ENCODE results near the gene CORO6. TPM values are rescaled to one million over a fixed set of nuclear protein-coding genes. Genes with fewer than 3 reads are reported as not detected.

CORO6 gene
- 10 to 100 TPM in 1 of 4 donors, 1 to 10 TPM in 3; 2.0 to 39.9 (median 6.5) TPM for total RNA-seq

DNA sequence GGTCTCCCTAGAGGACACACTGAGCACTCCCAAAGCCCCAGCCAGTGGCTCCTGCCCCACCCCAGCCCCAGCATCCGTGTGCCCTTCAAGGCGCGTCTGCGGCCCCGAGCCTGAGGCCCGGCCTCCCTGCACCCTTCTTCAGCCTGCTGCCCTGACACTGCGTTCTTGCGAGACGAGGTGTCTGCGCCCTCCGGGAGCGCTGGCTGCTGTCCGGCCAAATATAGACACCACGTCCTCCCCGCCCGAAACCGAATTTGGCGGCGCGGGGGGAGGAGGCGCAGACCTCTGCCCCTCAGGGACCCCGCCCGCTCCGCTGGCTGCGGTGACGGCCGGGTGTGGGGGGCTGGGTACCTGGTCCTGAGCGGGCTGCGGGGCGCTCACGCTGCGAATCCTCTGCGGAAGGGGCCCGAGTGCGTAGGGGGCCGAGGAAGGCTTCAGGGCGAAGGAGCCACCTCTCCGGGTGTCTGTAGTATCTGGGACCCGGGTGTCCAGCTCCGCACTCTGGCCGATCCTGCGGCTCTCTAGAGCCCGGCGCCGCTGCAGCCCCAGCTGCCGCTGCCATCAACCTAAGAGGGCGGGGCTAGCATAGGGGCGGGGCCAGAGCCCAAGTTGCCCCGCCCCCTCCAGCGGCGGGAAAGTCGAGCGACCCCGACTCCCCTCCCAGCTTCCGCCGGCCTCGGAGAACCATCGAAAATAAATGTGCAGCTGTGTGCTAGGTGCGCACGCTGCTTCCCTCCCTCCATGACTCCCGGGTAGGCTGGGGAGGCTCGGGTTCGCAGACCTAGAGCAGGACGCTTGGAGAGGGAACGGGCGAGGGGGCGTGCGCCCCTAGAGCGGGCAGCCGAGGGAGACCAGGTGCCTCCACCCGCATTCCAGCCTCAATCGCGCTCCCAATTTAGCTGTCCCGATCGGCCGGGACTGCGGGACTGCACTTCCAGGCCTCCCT, at the start of gene CORO6:
Gene CORO6, minus strand, starts transcription at position 576 of the 946 bp plus-strand sequence. CDS start 1,491 bp downstream, outside the sequence.
- 9 to 34% methylated on average over 7 to 12 of the region's 77 CpGs for WGBS, 2 donors
- Histone ChIP-seq H3K36me3 (no peaks in the 10 kb centered on the region), H3K4me1 (peaks cover 16 to 95% (median 17%) of the 10 kb centered on the region in 3 donors), H3K4me3 (peak within 1 kb of the TSS; percentile 36 to 82 (median 66)), H3K27ac (peak within 1 kb of the TSS; percentile 22 to 83 (median 83)), H3K27me3 (peaks cover 0 to 21% (median 0%) of the 10 kb centered on the region in 4 donors), H3K9me3 (no peaks in the 10 kb centered on the region)
- DNase-seq: no peak
- TF ChIP-seq, protein P1, sequence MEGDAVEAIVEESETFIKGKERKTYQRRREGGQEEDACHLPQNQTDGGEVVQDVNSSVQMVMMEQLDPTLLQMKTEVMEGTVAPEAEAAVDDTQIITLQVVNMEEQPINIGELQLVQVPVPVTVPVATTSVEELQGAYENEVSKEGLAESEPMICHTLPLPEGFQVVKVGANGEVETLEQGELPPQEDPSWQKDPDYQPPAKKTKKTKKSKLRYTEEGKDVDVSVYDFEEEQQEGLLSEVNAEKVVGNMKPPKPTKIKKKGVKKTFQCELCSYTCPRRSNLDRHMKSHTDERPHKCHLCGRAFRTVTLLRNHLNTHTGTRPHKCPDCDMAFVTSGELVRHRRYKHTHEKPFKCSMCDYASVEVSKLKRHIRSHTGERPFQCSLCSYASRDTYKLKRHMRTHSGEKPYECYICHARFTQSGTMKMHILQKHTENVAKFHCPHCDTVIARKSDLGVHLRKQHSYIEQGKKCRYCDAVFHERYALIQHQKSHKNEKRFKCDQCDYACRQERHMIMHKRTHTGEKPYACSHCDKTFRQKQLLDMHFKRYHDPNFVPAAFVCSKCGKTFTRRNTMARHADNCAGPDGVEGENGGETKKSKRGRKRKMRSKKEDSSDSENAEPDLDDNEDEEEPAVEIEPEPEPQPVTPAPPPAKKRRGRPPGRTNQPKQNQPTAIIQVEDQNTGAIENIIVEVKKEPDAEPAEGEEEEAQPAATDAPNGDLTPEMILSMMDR (IDR thresholded peaks at IDR 0.05): no peak
- peak in 2 of 4 donors; percentile 39 to 53 for TF ChIP-seq POLR2A (IDR thresholded peaks at IDR 0.05)
- intact Hi-C loops (cut with DNase I): no loop called here

GRCh38 chr17:29671661-29672060, 48.9 kb upstream of the CORO6 start:
- Histone ChIP-seq H3K27me3 (no peaks in the 10 kb centered on the region), H3K36me3 (peaks cover 0 to 83% (median 12%) of the 10 kb centered on the region in 3 donors), H3K4me1 (peaks cover 0 to 6% (median 1%) of the 10 kb centered on the region in 3 donors), H3K9me3 (no peaks in the 10 kb centered on the region), H3K4me3 (no peak overlapping the region), H3K27ac (no peak overlapping the region)
- TF ChIP-seq, protein P1 (IDR thresholded peaks at IDR 0.05): no peak
- TF ChIP-seq POLR2A (IDR thresholded peaks at IDR 0.05): no peak
- WGBS, 2 donors: 73 to 90% methylated on average over 5 of the region's 5 CpGs
- intact Hi-C loops (cut with DNase I): no loop called here
- no peak for DNase-seq

DNA sequence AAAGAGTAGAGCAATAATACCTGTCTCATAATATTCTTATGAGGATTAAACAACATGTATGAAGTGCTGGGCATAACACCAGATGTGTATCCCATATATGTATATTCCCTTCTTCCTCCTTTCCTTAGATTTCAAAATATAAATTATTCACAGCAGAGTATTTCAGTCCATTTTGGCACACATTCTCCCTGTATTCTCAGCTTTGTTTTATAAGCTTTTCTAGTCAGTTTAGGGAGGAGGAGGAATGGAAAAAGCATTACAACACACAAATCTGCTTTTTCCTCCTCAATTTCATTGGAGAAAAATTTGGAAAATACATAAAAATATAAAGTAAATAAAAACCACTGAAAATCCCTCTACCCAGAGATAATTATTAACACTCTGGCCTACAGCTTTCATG, 46.6 kb upstream of the CORO6 start:
- intact Hi-C loops (cut with DNase I): no loop called here
- peaks cover 0 to 76% (median 12%) of the 10 kb centered on the region in 3 donors for H3K36me3 ChIP-seq
- H3K27ac ChIP-seq: no peak overlapping the region
- H3K27me3 ChIP-seq: no peaks in the 10 kb centered on the region
- no peaks in the 10 kb centered on the region for H3K9me3 ChIP-seq
- DNase-seq: no peak
- TF ChIP-seq POLR2A (IDR thresholded peaks at IDR 0.05): no peak
- TF ChIP-seq, protein P1 (IDR thresholded peaks at IDR 0.05): no peak
- no peak overlapping the region for H3K4me3 ChIP-seq
- peaks cover 0 to 21% (median 6%) of the 10 kb centered on the region in 3 donors for H3K4me1 ChIP-seq

DNA sequence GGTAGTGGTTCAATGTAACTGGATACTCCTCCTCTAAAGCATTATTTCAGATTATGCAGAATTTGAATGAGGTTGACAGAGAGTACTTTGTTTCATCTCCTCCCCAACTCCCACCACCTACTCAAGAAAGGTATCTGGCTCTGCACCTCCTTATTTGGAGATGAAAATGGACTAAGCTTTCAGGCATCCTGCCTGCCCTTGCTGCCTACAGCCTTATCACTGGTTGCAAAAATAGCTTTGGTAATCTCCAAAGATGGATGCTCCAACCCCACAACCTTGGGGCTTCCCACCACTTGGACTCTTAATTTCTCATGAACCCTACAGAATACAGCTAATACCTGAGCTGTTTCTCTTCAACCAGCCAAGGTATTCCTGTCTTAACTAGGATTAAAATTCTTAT, 45.3 kb upstream of the CORO6 start:
- TF ChIP-seq, protein P1 (IDR thresholded peaks at IDR 0.05): no peak
- TF ChIP-seq POLR2A (IDR thresholded peaks at IDR 0.05): no peak
- H3K27me3 ChIP-seq: no peaks in the 10 kb centered on the region
- intact Hi-C loops (cut with DNase I): no loop called here
- no peaks in the 10 kb centered on the region for H3K9me3 ChIP-seq
- H3K4me1 ChIP-seq: peaks cover 0 to 23% (median 6%) of the 10 kb centered on the region in 3 donors
- no peak for DNase-seq
- no peak overlapping the region for H3K27ac ChIP-seq
- no peak overlapping the region for H3K4me3 ChIP-seq
- H3K36me3 ChIP-seq: peaks cover 0 to 81% (median 12%) of the 10 kb centered on the region in 3 donors

- H3K27ac ChIP-seq: peak overlapping the region in 3 of 4 donors; percentile 37 to 75 (median 62)
- no peak overlapping the region for H3K4me3 ChIP-seq
- no peaks in the 10 kb centered on the region for H3K27me3 ChIP-seq
- peaks cover 0 to 81% (median 10%) of the 10 kb centered on the region in 3 donors for H3K36me3 ChIP-seq
- H3K9me3 ChIP-seq: no peaks in the 10 kb centered on the region
- peaks cover 0 to 23% (median 6%) of the 10 kb centered on the region in 3 donors for H3K4me1 ChIP-seq
- WGBS, 2 donors: 10 to 20% methylated on average over 1 of the region's 1 CpG
- no peak for TF ChIP-seq POLR2A (IDR thresholded peaks at IDR 0.05)
- TF ChIP-seq, protein P1 (IDR thresholded peaks at IDR 0.05): no peak
- intact Hi-C loops (cut with DNase I): no loop called here
- DNase-seq: no peak
Measured at GRCh38 chr17:29665481-29665810, 42.7 kb upstream of the CORO6 start.
